ENCODE data around the gene SH2D3A. TPM values are rescaled to one million over a fixed set of nuclear protein-coding genes. Genes with fewer than 3 reads are reported as not detected.

The SH2D3A gene
- total RNA-seq, 1 experiment from 2014 or later, result 30.3 TPM

GRCh38 chr19:6797646-6798045 is 30.4 kb upstream of the SH2D3A start:
- Mint-ChIP-seq H3K27ac (no peak overlapping the region), H3K4me3 (no peak overlapping the region), H3K9me3 (peaks cover 40% of the 10 kb centered on the region), H3K36me3 (peaks cover 25% of the 10 kb centered on the region), H3K4me1 (peaks cover 14% of the 10 kb centered on the region), H3K27me3 (ENCODE audit: low read depth) (peaks cover 2% of the 10 kb centered on the region; the same call in 1 of the 2 replicates)
- DNase-seq (ENCODE audit: low spot score) (no peak), ATAC-seq (no peak)
- TF ChIP-seq ELF4 (CRISPR knock-in tag; IDR thresholded peaks at IDR 0.05; ENCODE audit: low read depth) (no peak), E2F1 (CRISPR knock-in tag; IDR thresholded peaks at IDR 0.05) (no peak), ZNF317 (CRISPR knock-in tag; IDR thresholded peaks at IDR 0.05; ENCODE audit: borderline replicate concordance, low read depth) (no peak), ZNF532 (CRISPR knock-in tag; IDR thresholded peaks at IDR 0.05; ENCODE audit: borderline replicate concordance) (no peak), JAZF1 (CRISPR knock-in tag; IDR thresholded peaks at IDR 0.05) (no peak), SMAD4 (CRISPR knock-in tag; IDR thresholded peaks at IDR 0.05) (no peak), FOXJ3 (CRISPR knock-in tag; IDR thresholded peaks at IDR 0.05; ENCODE audit: borderline replicate concordance) (no peak), ETV6 (CRISPR knock-in tag; IDR thresholded peaks at IDR 0.05) (no peak), TCF7 (CRISPR knock-in tag; IDR thresholded peaks at IDR 0.05; ENCODE audit: low read depth) (no peak), ZNF263 (CRISPR knock-in tag; IDR thresholded peaks at IDR 0.05; ENCODE audit: low read depth) (no peak), RELA (CRISPR knock-in tag; IDR thresholded peaks at IDR 0.05; ENCODE audit: borderline replicate concordance) (no peak), OVOL2 (CRISPR knock-in tag; IDR thresholded peaks at IDR 0.05; ENCODE audit: borderline replicate concordance) (no peak), ZNF423 (CRISPR knock-in tag; IDR thresholded peaks at IDR 0.05) (no peak), MLX (CRISPR knock-in tag; IDR thresholded peaks at IDR 0.05) (no peak), NFYB (CRISPR knock-in tag; conservative IDR thresholded peaks at IDR 0.05; ENCODE audit: low read depth) (no peak)
- CTCF ChIA-PET, result interaction anchor here (0.6 kb wide), 1 partner anchor 263 kb away, joined by 3 read pairs; no protein-coding TSS in a partner anchor
- POLR2A ChIA-PET, result no interaction called here

- ATAC-seq, result no peak
- Mint-ChIP-seq H3K36me3 (peaks cover 35% of the 10 kb centered on the region), H3K27me3 (ENCODE audit: low read depth) (peaks cover 14% of the 10 kb centered on the region), H3K4me1 (peaks cover 6% of the 10 kb centered on the region), H3K4me3 (no peak overlapping the region), H3K9me3 (peaks cover 47% of the 10 kb centered on the region), H3K27ac (no peak overlapping the region)
- CTCF ChIA-PET, result no interaction called here
- POLR2A ChIA-PET, result no interaction called here
- no peak for DNase-seq (ENCODE audit: low spot score)
- TF ChIP-seq ARID4B (CRISPR knock-in tag; IDR thresholded peaks at IDR 0.05; ENCODE audit: borderline replicate concordance) (no peak), ZNF512 (CRISPR knock-in tag; IDR thresholded peaks at IDR 0.05; ENCODE audit: borderline replicate concordance) (no peak), CDX4 (CRISPR knock-in tag; IDR thresholded peaks at IDR 0.05; ENCODE audit: borderline replicate concordance) (no peak), AR (CRISPR knock-in tag; IDR thresholded peaks at IDR 0.05) (no peak), FOXJ3 (CRISPR knock-in tag; IDR thresholded peaks at IDR 0.05; ENCODE audit: borderline replicate concordance) (no peak)
These were observed 29.0 kb upstream of the SH2D3A start for GRCh38 chr19:6796278-6796677.
